HepG2 (cell line): ENCODE data around the gene PLK5. TPM values are rescaled to one million over a fixed set of nuclear protein-coding genes. Genes with fewer than 3 reads are reported as not detected.

Source experiments
- ATM ChIP-seq: fragments of 450-650 bp; IDR thresholded peaks from 2 replicates; pipeline ENCODE4 v1.7.1; 2017; ENCODE audit warnings: mild to moderate bottlenecking, borderline replicate concordance
- BHLHE40 ChIP-seq: IDR thresholded peaks from 2 replicates; pipeline ENCODE4 v1.6.1; 2011; ENCODE audit warnings: low read length, improper control_type of control experiment
- FOXK1 ChIP-seq: sonication (generic); formaldehyde crosslinking; IDR thresholded peaks from 2 replicates; pipeline ENCODE4 v1.4.0; 2020; ENCODE audit warnings: low read depth, missing genetic modification reagents, borderline replicate concordance
- IKZF5 ChIP-seq: IDR thresholded peaks from 2 replicates; pipeline ENCODE4 v1.6.1; 2018; ENCODE audit warnings: missing genetic modification reagents, mild to moderate bottlenecking, missing compliant biosample characterization
- KLF11 ChIP-seq: IDR thresholded peaks from 2 replicates; pipeline ENCODE4 v1.6.1; 2016; ENCODE audit warnings: missing compliant biosample characterization
- MEIS2 ChIP-seq: sonication (generic); formaldehyde crosslinking; IDR thresholded peaks from 2 replicates; pipeline ENCODE4 v1.9.0; 2021; ENCODE audit warnings: mild to moderate bottlenecking, missing genetic modification reagents
- MYPOP ChIP-seq: sonication (generic); formaldehyde crosslinking; IDR thresholded peaks from 2 replicates; pipeline ENCODE4 v1.8.1; 2023; ENCODE audit warnings: mild to moderate bottlenecking, moderate library complexity, missing genetic modification reagents
- RBAK ChIP-seq: sonication (generic); formaldehyde crosslinking; IDR thresholded peaks from 2 replicates; pipeline ENCODE4 v1.5.1; 2020; ENCODE audit warnings: mild to moderate bottlenecking, missing genetic modification reagents
- RORA ChIP-seq: sonication (generic); formaldehyde crosslinking; IDR thresholded peaks from 2 replicates; pipeline ENCODE4 v1.5.0; 2020; ENCODE audit warnings: mild to moderate bottlenecking, missing genetic modification reagents, moderate library complexity
- SNAI1 ChIP-seq: sonication (generic); formaldehyde crosslinking; IDR thresholded peaks from 2 replicates; pipeline ENCODE4 v1.5.0; 2020; ENCODE audit warnings: mild to moderate bottlenecking, missing genetic modification reagents, borderline replicate concordance
- TAF1 ChIP-seq: sonication (generic); formaldehyde crosslinking; IDR thresholded peaks from 2 replicates; pipeline ENCODE4 v1.4.0; 2020; ENCODE audit warnings: missing genetic modification reagents
- XBP1 ChIP-seq: sonication (generic); formaldehyde crosslinking; IDR thresholded peaks from 2 replicates; pipeline ENCODE4 v1.5.0; 2020; ENCODE audit warnings: missing genetic modification reagents
- ZBTB7A ChIP-seq: sonication (generic); formaldehyde crosslinking; IDR thresholded peaks from 2 replicates; pipeline ENCODE4 v1.8.0; 2022; ENCODE audit warnings: mild to moderate bottlenecking, missing genetic modification reagents
- ZNF253 ChIP-seq: sonication (generic); formaldehyde crosslinking; IDR thresholded peaks from 2 replicates; pipeline ENCODE4 v1.8.0; 2022; ENCODE audit warnings: mild to moderate bottlenecking, missing genetic modification reagents, borderline replicate concordance
- ZNF263 ChIP-seq: sonication (generic); formaldehyde crosslinking; IDR thresholded peaks from 2 replicates; pipeline ENCODE4 v1.4.0; 2020; ENCODE audit warnings: missing genetic modification reagents
- ZNF33A ChIP-seq: sonication (generic); formaldehyde crosslinking; IDR thresholded peaks from 2 replicates; pipeline ENCODE4 v1.5.1; 2020; ENCODE audit warnings: missing genetic modification reagents, mild to moderate bottlenecking, moderate library complexity, borderline replicate concordance
- ZNF33B ChIP-seq: sonication (generic); formaldehyde crosslinking; IDR thresholded peaks from 2 replicates; pipeline ENCODE4 v1.5.1; 2020; ENCODE audit warnings: mild to moderate bottlenecking, missing genetic modification reagents
- ZNF556 ChIP-seq: sonication (generic); formaldehyde crosslinking; IDR thresholded peaks from 2 replicates; pipeline ENCODE4 v1.4.0; 2020; ENCODE audit warnings: mild to moderate bottlenecking, missing genetic modification reagents, borderline replicate concordance
- ZNF564 ChIP-seq: sonication (generic); formaldehyde crosslinking; IDR thresholded peaks from 2 replicates; pipeline ENCODE4 v1.8.1; 2023; ENCODE audit warnings: mild to moderate bottlenecking, missing genetic modification reagents
- ZNF607 ChIP-seq: sonication (generic); formaldehyde crosslinking; IDR thresholded peaks from 2 replicates; pipeline ENCODE4 v1.5.1; 2020; ENCODE audit warnings: missing genetic modification reagents, mild to moderate bottlenecking, borderline replicate concordance
- ZNF713 ChIP-seq: sonication (generic); formaldehyde crosslinking; IDR thresholded peaks from 2 replicates; pipeline ENCODE4 v1.4.0; 2020; ENCODE audit warnings: mild to moderate bottlenecking, missing genetic modification reagents
- ZNF770 ChIP-seq: sonication (generic); formaldehyde crosslinking; IDR thresholded peaks from 2 replicates; pipeline ENCODE4 v1.5.0; 2020; ENCODE audit warnings: mild to moderate bottlenecking, missing genetic modification reagents
- ZNF883 ChIP-seq: sonication (generic); formaldehyde crosslinking; IDR thresholded peaks from 2 replicates; pipeline ENCODE4 v1.5.1; 2020; ENCODE audit warnings: mild to moderate bottlenecking, missing genetic modification reagents; ENCODE audit errors: not compliant biosample characterization
- polyA plus RNA-seq, 8 experiments: library from polyadenylated mRNA; depleted of rRNA in 3 of 8; stranded (reverse) in 7 of 8; unstranded in 1 of 8; fragments of >200 nt; fragmentation: Illumina TruSeq in 4 of 8; extraction: Trizol in 4 of 8; gene quantifications; 2 replicates each; pipeline versions ENCODE4 v1.2.1 to v1.2.3, GENCODE V29; 2011 to 2016; ENCODE audit warnings: low read depth in 4 of 8, missing spikeins in 1 of 8, mixed read lengths in 1 of 8; ENCODE audit not compliant: insufficient read depth in 1 of 8
- total RNA-seq, 5 experiments: library from RNA; depleted of rRNA; stranded (reverse); fragments of >200 nt; fragmentation: Illumina TruSeq; extraction: Trizol; gene quantifications; 2 replicates each; pipeline ENCODE4 v1.2.3, GENCODE V29; 2016; ENCODE audit warnings: low read depth in 1 of 5
- TF ChIP-seq, protein P1 (sequence below): sonication (generic); formaldehyde crosslinking; IDR thresholded peaks from 2 replicates; pipeline ENCODE4 v1.8.0; 2022; ENCODE audit warnings: missing genetic modification reagents, mild to moderate bottlenecking, moderate library complexity, borderline replicate concordance

Gene PLK5
- total and polyA plus RNA-seq, 2 of the 13 experiments (the other 11 are each of a cell fraction or from before 2014, with no cell fraction given), result not detected

DNA sequence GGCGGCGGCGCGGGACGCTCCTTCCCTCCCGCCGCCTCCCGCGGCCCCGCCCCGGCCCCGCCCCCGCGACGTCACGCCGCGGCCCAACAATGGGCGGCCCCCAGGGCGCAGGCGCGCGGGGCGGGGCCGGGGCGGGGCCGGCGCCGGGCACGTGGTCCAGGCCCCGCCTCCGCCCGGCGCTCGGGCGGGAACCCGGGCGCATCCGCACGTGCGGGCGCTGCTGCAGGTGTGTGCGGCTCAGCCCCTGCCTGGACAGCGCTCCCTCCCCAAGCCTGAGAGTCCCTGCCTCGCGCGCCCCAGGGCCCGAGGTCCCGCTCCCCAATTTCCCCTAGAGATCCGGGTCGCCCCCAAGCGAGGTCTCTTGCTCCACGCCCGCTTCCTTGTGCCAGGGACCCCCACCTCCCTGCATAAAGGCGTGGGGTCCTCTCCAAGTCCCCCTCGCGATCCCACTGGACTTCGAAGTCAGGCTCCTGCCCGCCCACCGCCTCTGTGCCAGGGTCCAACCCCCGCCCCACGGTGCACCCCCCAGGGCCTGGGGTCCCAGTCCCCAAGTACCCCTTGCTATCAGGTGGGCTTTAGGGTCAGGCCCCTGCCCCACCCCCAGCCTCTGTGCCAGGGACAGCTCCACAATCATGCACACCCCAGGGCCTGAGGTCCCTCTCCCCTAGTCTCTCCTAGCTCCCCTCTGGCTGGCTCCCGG is 44.6 kb downstream of the PLK5 start, which contains the start of gene MEX3D (continued):
- TF ChIP-seq MYPOP (CRISPR knock-in tag), result peak; percentile 73; the same call in 1 of the 2 replicates
- TF ChIP-seq ZNF556, result no peak
- TF ChIP-seq ZNF883 (CRISPR knock-in tag), result peak; percentile 74
- no peak for TF ChIP-seq ZNF713
- TF ChIP-seq ZNF564 (CRISPR knock-in tag), result peak; percentile 59; the same call in 1 of the 2 replicates
- TF ChIP-seq RBAK, result no peak
- TF ChIP-seq ZNF253, result no peak
- TF ChIP-seq ZNF263 (CRISPR knock-in tag), result peak; percentile 59; the same call in 1 of the 2 replicates
- TF ChIP-seq RORA (CRISPR knock-in tag), result no peak
- peak; percentile 96 for TF ChIP-seq BHLHE40
- TF ChIP-seq ZNF770 (CRISPR knock-in tag), result 0 out of 2 replicates have a peak, but pooled peaks have one; percentile 35
- TF ChIP-seq TAF1, result peak; percentile 25; the same call in 1 of the 2 replicates
- TF ChIP-seq FOXK1 (CRISPR knock-in tag), result no peak
- TF ChIP-seq SNAI1 (CRISPR knock-in tag), result 0 out of 2 replicates have a peak, but pooled peaks have one; percentile 45
- TF ChIP-seq ZNF33A, result no peak
- TF ChIP-seq MEIS2 (CRISPR knock-in tag), result peak; percentile 90
- TF ChIP-seq XBP1 (CRISPR knock-in tag), result no peak
- TF ChIP-seq, protein P1, sequence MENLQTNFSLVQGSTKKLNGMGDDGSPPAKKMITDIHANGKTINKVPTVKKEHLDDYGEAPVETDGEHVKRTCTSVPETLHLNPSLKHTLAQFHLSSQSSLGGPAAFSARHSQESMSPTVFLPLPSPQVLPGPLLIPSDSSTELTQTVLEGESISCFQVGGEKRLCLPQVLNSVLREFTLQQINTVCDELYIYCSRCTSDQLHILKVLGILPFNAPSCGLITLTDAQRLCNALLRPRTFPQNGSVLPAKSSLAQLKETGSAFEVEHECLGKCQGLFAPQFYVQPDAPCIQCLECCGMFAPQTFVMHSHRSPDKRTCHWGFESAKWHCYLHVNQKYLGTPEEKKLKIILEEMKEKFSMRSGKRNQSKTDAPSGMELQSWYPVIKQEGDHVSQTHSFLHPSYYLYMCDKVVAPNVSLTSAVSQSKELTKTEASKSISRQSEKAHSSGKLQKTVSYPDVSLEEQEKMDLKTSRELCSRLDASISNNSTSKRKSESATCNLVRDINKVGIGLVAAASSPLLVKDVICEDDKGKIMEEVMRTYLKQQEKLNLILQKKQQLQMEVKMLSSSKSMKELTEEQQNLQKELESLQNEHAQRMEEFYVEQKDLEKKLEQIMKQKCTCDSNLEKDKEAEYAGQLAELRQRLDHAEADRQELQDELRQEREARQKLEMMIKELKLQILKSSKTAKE (CRISPR knock-in tag), result no peak
- TF ChIP-seq ATM, result no peak
- no peak for TF ChIP-seq KLF11 (CRISPR knock-in tag)
- no peak; the same call in 1 of the 2 replicates for TF ChIP-seq ZBTB7A (CRISPR knock-in tag)
- TF ChIP-seq ZNF33B (CRISPR knock-in tag), result peak; percentile 84; the same call in 1 of the 2 replicates
- no peak for TF ChIP-seq IKZF5 (CRISPR knock-in tag)
- TF ChIP-seq ZNF607 (CRISPR knock-in tag), result peak; percentile 60; the same call in 1 of the 2 replicates
